Right lobe of liver (tissue), 6 donors: ENCODE measurements around the gene GPR176. TPM values are rescaled to one million over a fixed set of nuclear protein-coding genes. Genes with fewer than 3 reads are reported as not detected.

Experiments used
- ATAC-seq, 4 donors: fragments of 200-7000 bp; cut with Tn5 transposase; one replicate each; pipeline ENCODE4 v1.9.1; 2020; ENCODE audit warnings: mild to moderate bottlenecking in 4 of 4, moderate library complexity in 4 of 4
- DNase-seq, 3 donors: peaks; one replicate each; pipeline ENCODE4 v3.0.0-alpha.2; 2020
- H3K27ac ChIP-seq, 3 donors: fragments of 200-600 bp; one replicate each; pipeline ENCODE4 v1.8.0; 2022
- H3K27me3 ChIP-seq, 2 donors: fragments of 200-600 bp; one replicate each; pipeline ENCODE4 v1.8.0; 2022
- H3K36me3 ChIP-seq, 4 donors: fragments of 200-600 bp; sonication (generic) in 1 of 4; one replicate each; pipeline versions ENCODE4 v1.5.1 to v1.8.0; 2017 to 2022; ENCODE audit warnings: control low read depth in 1 of 4
- H3K4me1 ChIP-seq, 4 donors: fragments of 200-600 bp; sonication (generic) in 1 of 4; one replicate each; pipeline versions ENCODE4 v1.5.1 to v1.8.0; 2017 to 2022; ENCODE audit warnings: control low read depth in 1 of 4
- H3K4me3 ChIP-seq, 3 donors: fragments of 200-600 bp; one replicate each; pipeline ENCODE4 v1.8.0; 2022
- H3K9me3 ChIP-seq, 4 donors: fragments of 200-600 bp; sonication (generic) in 1 of 4; one replicate each; pipeline versions ENCODE4 v1.5.1 to v1.8.0; 2017 to 2022; ENCODE audit warnings: control low read depth in 1 of 4
- CTCF ChIP-seq, 4 donors: fragments of 200-600 bp in 3 of 4; fragments of 450-650 bp in 1 of 4; IDR thresholded peaks; one replicate each; pipeline versions ENCODE4 v1.5.1 to v1.8.0; 2016 to 2022; ENCODE audit warnings: antibody characterized with exemption in 4 of 4, mild to moderate bottlenecking in 2 of 4
- POLR2A ChIP-seq: fragments of 450-650 bp; IDR thresholded peaks from one replicate; pipeline ENCODE4 v1.6.1; 2017; ENCODE audit warnings: antibody characterized with exemption, mild to moderate bottlenecking
- WGBS: methylation state at CpG from one replicate; pipeline ENCODE4 v1.1.6; 2018; ENCODE audit warnings: low coverage, low lambda C conversion rate; ENCODE audit not compliant: insufficient coverage; ENCODE audit errors: missing lambda C conversion rate; 5-methylcytosine and 5-hydroxymethylcytosine counted together
- intact Hi-C, 2 donors: fragments of 100-400 bp; cut with DNase I; formaldehyde crosslinking; loops; one replicate each; pipeline versions ENCODE4 v1.11.2 to v1.14.1; 2022
- total RNA-seq, 6 experiments: library from RNA; depleted of rRNA in 2 of 6; stranded (reverse); fragments of >200 nt in 2 of 6; fragmentation: NEBNext Ultra II Directional in 3 of 6; extraction: Animal tissue kit (Norgen Biotek cat#: 25700) in 3 of 6; gene quantifications; one replicate each; pipeline versions ENCODE4 v1.1.0 to v1.2.4, GENCODE V29; 2016 to 2023
- donor health status: DM: no; HTN: yes; CAD: no.
- donor health status: DM: no; HTN: no; CAD: no.
- donor health status: DM: no; HTN: no; CAD: no.
- donor health status: DM: no; HTN: yes; CAD: no.
- donor health status: DM: no; HTN: yes; CAD: no.

Gene GPR176
- total RNA-seq, 6 experiments from 2014 or later = 0.59 to 2.1 (median 1.3) TPM

- TF ChIP-seq CTCF (IDR thresholded peaks at IDR 0.05) (no peak), POLR2A (no peak)
- H3K27me3 ChIP-seq = no peaks in the 10 kb centered on the region
- intact Hi-C loops = no loop called here
- no peak overlapping the region for H3K4me3 ChIP-seq
- ATAC-seq (no peak), DNase-seq (no peak)
- 100% methylated on average over 1 of the region's 2 CpGs for WGBS
- H3K4me1 ChIP-seq = no peaks in the 10 kb centered on the region
- H3K27ac ChIP-seq = no peak overlapping the region
- H3K9me3 ChIP-seq = no peaks in the 10 kb centered on the region
- H3K36me3 ChIP-seq = no peaks in the 10 kb centered on the region
These were observed 84.5 kb downstream of the GPR176 start for GRCh38 chr15:39835550-39835949.

GRCh38 chr15:39834256-39834655, 85.8 kb downstream of the GPR176 start:
- ATAC-seq (no peak), DNase-seq (no peak)
- Histone ChIP-seq H3K27ac (no peak overlapping the region), H3K36me3 (no peaks in the 10 kb centered on the region), H3K4me3 (no peak overlapping the region), H3K4me1 (no peaks in the 10 kb centered on the region), H3K9me3 (no peaks in the 10 kb centered on the region), H3K27me3 (no peaks in the 10 kb centered on the region)
- TF ChIP-seq CTCF (IDR thresholded peaks at IDR 0.05) = no peak
- TF ChIP-seq POLR2A = no peak
- intact Hi-C loops = no loop called here

- no peak overlapping the region for H3K4me3 ChIP-seq
- ATAC-seq (no peak), DNase-seq (no peak)
- no peak for TF ChIP-seq POLR2A
- no peak for TF ChIP-seq CTCF (IDR thresholded peaks at IDR 0.05)
- intact Hi-C loops = no loop called here
- no peaks in the 10 kb centered on the region for H3K36me3 ChIP-seq
- no peaks in the 10 kb centered on the region for H3K27me3 ChIP-seq
- WGBS = 89% methylated on average over 3 of the region's 3 CpGs
- H3K4me1 ChIP-seq = peaks cover 0 to 4% (median 2%) of the 10 kb centered on the region in 4 donors
- H3K27ac ChIP-seq = no peak overlapping the region
- no peaks in the 10 kb centered on the region for H3K9me3 ChIP-seq
These were observed 86.5 kb downstream of the GPR176 start for GRCh38 chr15:39833515-39833981.

- no peak for DNase-seq
- Histone ChIP-seq H3K9me3 (no peaks in the 10 kb centered on the region), H3K4me3 (no peak overlapping the region), H3K36me3 (no peaks in the 10 kb centered on the region), H3K27me3 (no peaks in the 10 kb centered on the region), H3K27ac (no peak overlapping the region), H3K4me1 (peaks cover 0 to 9% (median 2%) of the 10 kb centered on the region in 4 donors)
- no peak for ATAC-seq
- intact Hi-C loops = no loop called here
- no peak for TF ChIP-seq CTCF (IDR thresholded peaks at IDR 0.05)
- WGBS = 55% methylated on average over 1 of the region's 1 CpG
These were observed 89.9 kb downstream of the GPR176 start for GRCh38 chr15:39830166-39830565.

GRCh38 chr15:39828374-39828931, 91.6 kb downstream of the GPR176 start:
- DNase-seq (peak; percentile 64 to 75 (median 65)), ATAC-seq (peak; percentile 82 to 95 (median 92))
- no peak for TF ChIP-seq POLR2A
- TF ChIP-seq CTCF (IDR thresholded peaks at IDR 0.05) = no peak
- Histone ChIP-seq H3K4me3 (no peak overlapping the region), H3K27me3 (no peaks in the 10 kb centered on the region), H3K36me3 (no peaks in the 10 kb centered on the region), H3K4me1 (peaks cover 0 to 9% (median 2%) of the 10 kb centered on the region in 4 donors), H3K27ac (peak overlapping the region in 2 of 3 donors; percentile 29 to 47), H3K9me3 (no peaks in the 10 kb centered on the region)
- 33% methylated on average over 5 of the region's 6 CpGs for WGBS
- intact Hi-C loops = no loop called here
